Uterus (tissue), 4 donors: ENCODE data around the gene SOX1. TPM values are rescaled to one million over a fixed set of nuclear protein-coding genes. Genes with fewer than 3 reads are reported as not detected.

Source experiments
- DNase-seq, 2 donors: peaks; one replicate each; pipeline ENCODE4 v3.0.0-alpha.2; 2019 to 2020
- H3K27ac ChIP-seq, 2 donors: fragments of 200-600 bp; sonication (generic); 1 replicate in 1 of 2; 2 replicates in 1 of 2; pipeline ENCODE4 v1.5.1; 2016 to 2018
- H3K27me3 ChIP-seq, 2 donors: fragments of 200-600 bp; sonication (generic); one replicate each; pipeline ENCODE4 v1.5.1; 2018 to 2019; ENCODE audit warnings: control low read depth in 1 of 2
- H3K36me3 ChIP-seq, 2 donors: fragments of 200-600 bp; sonication (generic); one replicate each; pipeline ENCODE4 v1.5.1; 2019; ENCODE audit warnings: control low read depth in 1 of 2
- H3K4me1 ChIP-seq, 2 donors: fragments of 200-600 bp; sonication (generic); one replicate each; pipeline ENCODE4 v1.5.1; 2018 to 2019; ENCODE audit warnings: control low read depth in 1 of 2
- H3K4me3 ChIP-seq, 2 donors: fragments of 200-600 bp; sonication (generic); 1 replicate in 1 of 2; 2 replicates in 1 of 2; pipeline ENCODE4 v1.5.1; 2018 to 2019; ENCODE audit warnings: mild to moderate bottlenecking in 1 of 2
- H3K9me3 ChIP-seq, 2 donors: fragments of 200-600 bp; sonication (generic); one replicate each; pipeline ENCODE4 v1.5.1; 2019; ENCODE audit warnings: control low read depth in 1 of 2
- CTCF ChIP-seq, 4 experiments: fragments of 200-600 bp in 2 of 4; fragments of 450-650 bp in 2 of 4; sonication (generic) in 2 of 4; IDR thresholded peaks; one replicate each; pipeline ENCODE4 v1.5.1; 2016 to 2019; ENCODE audit warnings: antibody characterized with exemption in 4 of 4, mild to moderate bottlenecking in 2 of 4, moderate library complexity in 1 of 4
- POLR2A ChIP-seq, 2 donors: fragments of 450-650 bp; IDR thresholded peaks; one replicate each; pipeline ENCODE4 v1.6.1; 2016; ENCODE audit warnings: antibody characterized with exemption in 2 of 2, mild to moderate bottlenecking in 1 of 2, moderate library complexity in 1 of 2
- intact Hi-C: fragments of 100-400 bp; cut with DNase I; formaldehyde crosslinking; loops from one replicate; pipeline ENCODE4 v1.15.1; 2023; ENCODE audit warnings: low total_unique reads
- total RNA-seq, 4 donors: library from RNA; depleted of rRNA in 3 of 4; stranded (reverse); fragments of >200 nt in 3 of 4; gene quantifications; one replicate each; pipeline versions ENCODE4 v1.1.0 to v1.2.4, GENCODE V29; 2014 to 2023
- donor health status: DM: yes; HTN: yes; CAD: no.

Gene SOX1
- total RNA-seq, 4 donors from 2014 or later, result not detected

GRCh38 chr13:112055915-112056269 lies 11.1 kb upstream of the SOX1 start:
- Histone ChIP-seq H3K4me3 (no peak overlapping the region), H3K27me3 (peaks cover 0 to 79% of the 10 kb centered on the region in 2 donors), H3K36me3 (no peaks in the 10 kb centered on the region), H3K27ac (no peak overlapping the region), H3K4me1 (peaks cover 0 to 8% of the 10 kb centered on the region in 2 donors), H3K9me3 (no peaks in the 10 kb centered on the region)
- TF ChIP-seq POLR2A (IDR thresholded peaks at IDR 0.05), result no peak
- no peak for TF ChIP-seq CTCF (IDR thresholded peaks at IDR 0.05)
- DNase-seq, result no peak
- intact Hi-C loops, result no loop called here

- H3K27ac ChIP-seq, result no peak overlapping the region
- no peaks in the 10 kb centered on the region for H3K9me3 ChIP-seq
- TF ChIP-seq POLR2A (IDR thresholded peaks at IDR 0.05) (no peak), CTCF (IDR thresholded peaks at IDR 0.05) (no peak)
- intact Hi-C loops, result no loop called here
- peaks cover 0 to 8% of the 10 kb centered on the region in 2 donors for H3K4me1 ChIP-seq
- no peak for DNase-seq
- H3K27me3 ChIP-seq, result peaks cover 0 to 79% of the 10 kb centered on the region in 2 donors
- H3K4me3 ChIP-seq, result no peak overlapping the region
- no peaks in the 10 kb centered on the region for H3K36me3 ChIP-seq
Observed at GRCh38 chr13:112056284-112056727, 10.6 kb upstream of the SOX1 start.

- Histone ChIP-seq H3K4me3 (no peak overlapping the region), H3K27ac (no peak overlapping the region), H3K27me3 (peaks cover 0 to 75% of the 10 kb centered on the region in 2 donors), H3K36me3 (no peaks in the 10 kb centered on the region), H3K9me3 (no peaks in the 10 kb centered on the region), H3K4me1 (peaks cover 0 to 8% of the 10 kb centered on the region in 2 donors)
- no peak for DNase-seq
- TF ChIP-seq CTCF (IDR thresholded peaks at IDR 0.05) (no peak), POLR2A (IDR thresholded peaks at IDR 0.05) (no peak)
- intact Hi-C loops, result no loop called here
Observed at GRCh38 chr13:112056739-112057438, 10.1 kb upstream of the SOX1 start.

GRCh38 chr13:112057439-112057735 lies 9.6 kb upstream of the SOX1 start:
- H3K4me1 ChIP-seq, result peaks cover 0 to 8% of the 10 kb centered on the region in 2 donors
- DNase-seq, result no peak
- no peaks in the 10 kb centered on the region for H3K9me3 ChIP-seq
- H3K36me3 ChIP-seq, result no peaks in the 10 kb centered on the region
- intact Hi-C loops, result no loop called here
- TF ChIP-seq CTCF (IDR thresholded peaks at IDR 0.05), result no peak
- TF ChIP-seq POLR2A (IDR thresholded peaks at IDR 0.05), result no peak
- H3K27ac ChIP-seq, result no peak overlapping the region
- H3K4me3 ChIP-seq, result no peak overlapping the region
- peaks cover 0 to 70% of the 10 kb centered on the region in 2 donors for H3K27me3 ChIP-seq

GRCh38 chr13:112057736-112058518 lies 9.0 kb upstream of the SOX1 start:
- Histone ChIP-seq H3K27me3 (peaks cover 0 to 67% of the 10 kb centered on the region in 2 donors), H3K36me3 (no peaks in the 10 kb centered on the region), H3K4me3 (no peak overlapping the region), H3K27ac (no peak overlapping the region), H3K4me1 (peaks cover 0 to 8% of the 10 kb centered on the region in 2 donors), H3K9me3 (no peaks in the 10 kb centered on the region)
- TF ChIP-seq POLR2A (IDR thresholded peaks at IDR 0.05), result no peak
- no peak for TF ChIP-seq CTCF (IDR thresholded peaks at IDR 0.05)
- DNase-seq, result no peak
- intact Hi-C loops, result no loop called here
